Measurements from ENCODE around the gene HPCAL4. TPM values are rescaled to one million over a fixed set of nuclear protein-coding genes. Genes with fewer than 3 reads are reported as not detected.

The HPCAL4 gene
- total RNA-seq, 6 donors from 2014 or later, result under 0.01 to 1.1 (median 0.43) TPM

DNA sequence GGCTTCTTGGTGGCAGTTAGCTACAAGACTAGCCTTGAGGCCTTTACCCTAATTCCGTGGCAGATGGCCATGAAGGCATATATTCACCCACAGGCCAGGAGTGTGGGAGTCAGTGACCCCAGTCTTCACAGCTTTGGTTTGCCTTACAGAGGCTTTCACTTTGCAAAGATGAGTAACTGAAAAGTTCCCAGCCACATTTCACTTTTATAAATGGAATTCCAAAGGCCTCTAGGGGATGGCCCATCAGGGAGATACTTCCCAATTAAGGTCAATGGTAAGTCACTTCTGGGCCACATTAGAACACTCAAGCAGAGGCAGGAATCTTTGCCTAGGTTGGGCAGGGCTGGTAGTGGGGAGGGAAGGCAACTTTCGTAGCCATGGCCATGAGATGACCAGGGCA lies 38.7 kb downstream of the HPCAL4 start:
- H3K27ac ChIP-seq, result no peak overlapping the region
- H3K9me3 ChIP-seq, result no peaks in the 10 kb centered on the region
- no peaks in the 10 kb centered on the region for H3K36me3 ChIP-seq
- H3K4me1 ChIP-seq, result peaks cover 0 to 10% (median 3%) of the 10 kb centered on the region in 4 donors
- ATAC-seq (ENCODE audit: low FRiP score in 2 of 2) (no peak), DNase-seq (no peak)
- H3K4me3 ChIP-seq, result no peak overlapping the region
- no peak for TF ChIP-seq EP300 (IDR thresholded peaks at IDR 0.05)
- TF ChIP-seq, protein P1, sequence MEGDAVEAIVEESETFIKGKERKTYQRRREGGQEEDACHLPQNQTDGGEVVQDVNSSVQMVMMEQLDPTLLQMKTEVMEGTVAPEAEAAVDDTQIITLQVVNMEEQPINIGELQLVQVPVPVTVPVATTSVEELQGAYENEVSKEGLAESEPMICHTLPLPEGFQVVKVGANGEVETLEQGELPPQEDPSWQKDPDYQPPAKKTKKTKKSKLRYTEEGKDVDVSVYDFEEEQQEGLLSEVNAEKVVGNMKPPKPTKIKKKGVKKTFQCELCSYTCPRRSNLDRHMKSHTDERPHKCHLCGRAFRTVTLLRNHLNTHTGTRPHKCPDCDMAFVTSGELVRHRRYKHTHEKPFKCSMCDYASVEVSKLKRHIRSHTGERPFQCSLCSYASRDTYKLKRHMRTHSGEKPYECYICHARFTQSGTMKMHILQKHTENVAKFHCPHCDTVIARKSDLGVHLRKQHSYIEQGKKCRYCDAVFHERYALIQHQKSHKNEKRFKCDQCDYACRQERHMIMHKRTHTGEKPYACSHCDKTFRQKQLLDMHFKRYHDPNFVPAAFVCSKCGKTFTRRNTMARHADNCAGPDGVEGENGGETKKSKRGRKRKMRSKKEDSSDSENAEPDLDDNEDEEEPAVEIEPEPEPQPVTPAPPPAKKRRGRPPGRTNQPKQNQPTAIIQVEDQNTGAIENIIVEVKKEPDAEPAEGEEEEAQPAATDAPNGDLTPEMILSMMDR (IDR thresholded peaks at IDR 0.05), result no peak
- TF ChIP-seq POLR2AphosphoS5 (IDR thresholded peaks at IDR 0.05), result no peak
- no peak for TF ChIP-seq POLR2A (IDR thresholded peaks at IDR 0.05)
- H3K27me3 ChIP-seq, result no peaks in the 10 kb centered on the region
- 85 to 100% methylated on average over 1 to 2 of the region's 2 CpGs for WGBS, 2 donors

DNA sequence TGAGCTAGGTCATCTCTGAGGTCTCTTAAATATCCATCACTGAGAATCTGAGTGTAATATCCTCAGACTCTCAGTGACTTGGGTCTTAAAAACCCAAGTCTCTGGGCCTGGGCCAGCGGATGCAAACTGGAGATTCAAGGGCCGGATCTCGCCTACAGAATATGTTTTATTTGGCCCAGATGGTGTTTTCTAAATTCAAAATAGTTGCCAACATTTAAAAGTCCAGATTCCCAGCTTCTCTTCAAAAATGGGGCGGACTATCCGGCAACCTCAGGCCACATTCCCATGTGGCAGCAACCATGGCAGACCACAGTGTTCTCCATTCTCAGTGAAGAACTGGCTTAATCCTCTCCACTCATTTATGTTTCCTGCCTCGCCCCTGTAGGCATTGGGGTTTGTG lies 39.1 kb downstream of the HPCAL4 start:
- no peaks in the 10 kb centered on the region for H3K9me3 ChIP-seq
- 87 to 93% methylated on average over 6 of the region's 6 CpGs for WGBS, 2 donors
- peaks cover 0 to 10% (median 3%) of the 10 kb centered on the region in 4 donors for H3K4me1 ChIP-seq
- no peak overlapping the region for H3K27ac ChIP-seq
- no peaks in the 10 kb centered on the region for H3K36me3 ChIP-seq
- DNase-seq (no peak), ATAC-seq (ENCODE audit: low FRiP score in 2 of 2) (no peak)
- H3K4me3 ChIP-seq, result no peak overlapping the region
- H3K27me3 ChIP-seq, result no peaks in the 10 kb centered on the region
- TF ChIP-seq EP300 (IDR thresholded peaks at IDR 0.05) (no peak), POLR2AphosphoS5 (IDR thresholded peaks at IDR 0.05) (no peak), POLR2A (IDR thresholded peaks at IDR 0.05) (no peak)
- TF ChIP-seq, protein P1 (IDR thresholded peaks at IDR 0.05), result no peak

DNA sequence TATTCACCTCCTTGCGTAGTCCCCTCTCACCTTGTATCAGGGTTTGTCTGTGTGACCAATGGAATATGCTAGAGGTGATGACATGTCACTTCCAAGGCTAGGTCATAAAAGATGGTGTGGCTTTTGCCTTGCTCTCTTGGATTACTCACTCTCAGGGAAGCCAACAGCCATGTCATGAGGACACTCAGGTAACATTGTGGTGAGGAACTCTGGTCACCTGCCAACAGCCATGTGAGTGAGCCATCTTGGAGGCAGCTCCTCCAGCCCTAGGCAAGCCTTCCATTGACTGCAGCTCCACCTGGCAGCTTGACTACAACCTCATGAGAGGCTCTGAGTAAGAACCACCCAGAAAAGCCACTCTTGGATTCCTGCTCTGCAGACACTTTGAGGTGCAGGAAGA lies 40.8 kb downstream of the HPCAL4 start:
- TF ChIP-seq POLR2AphosphoS5 (IDR thresholded peaks at IDR 0.05), result no peak
- TF ChIP-seq POLR2A (IDR thresholded peaks at IDR 0.05), result no peak
- TF ChIP-seq, protein P1 (IDR thresholded peaks at IDR 0.05), result no peak
- TF ChIP-seq EP300 (IDR thresholded peaks at IDR 0.05), result no peak
- DNase-seq (no peak), ATAC-seq (ENCODE audit: low FRiP score in 2 of 2) (no peak)
- Histone ChIP-seq H3K27ac (no peak overlapping the region), H3K9me3 (no peaks in the 10 kb centered on the region), H3K4me3 (no peak overlapping the region), H3K27me3 (no peaks in the 10 kb centered on the region), H3K4me1 (peaks cover 0 to 10% (median 6%) of the 10 kb centered on the region in 4 donors), H3K36me3 (no peaks in the 10 kb centered on the region)
- WGBS, 2 donors, result 100% methylated on average over 1 of the region's 1 CpG

DNA sequence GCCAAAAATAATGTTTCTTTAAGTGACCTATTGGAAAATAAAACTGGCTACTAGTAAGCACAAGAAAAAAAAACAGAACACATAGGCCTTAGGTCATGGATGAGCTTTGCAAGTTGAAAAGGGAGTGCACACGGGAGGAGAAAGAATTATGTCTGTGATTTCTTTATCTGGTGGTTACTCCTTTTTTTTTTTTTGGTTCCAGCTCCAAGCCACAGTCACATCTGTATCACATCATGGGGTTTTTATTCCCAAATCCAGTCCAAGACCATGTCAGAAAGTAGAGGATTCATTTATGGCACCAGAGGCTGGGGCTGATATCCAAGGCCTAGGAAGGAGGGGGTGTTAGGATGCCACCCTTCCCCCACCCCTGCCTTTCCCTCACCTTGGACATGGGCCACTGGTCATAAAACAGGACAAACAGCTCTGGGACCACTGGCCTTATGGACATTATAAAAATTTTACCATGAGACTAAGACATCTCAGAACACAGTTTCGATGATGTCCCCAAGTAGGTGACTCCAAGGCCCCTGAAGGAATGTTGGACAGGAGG lies 41.5 kb downstream of the HPCAL4 start:
- H3K9me3 ChIP-seq, result no peaks in the 10 kb centered on the region
- DNase-seq (no peak), ATAC-seq (ENCODE audit: low FRiP score in 2 of 2) (no peak)
- H3K4me3 ChIP-seq, result no peak overlapping the region
- no peak overlapping the region for H3K27ac ChIP-seq
- H3K4me1 ChIP-seq, result peaks cover 0 to 10% (median 7%) of the 10 kb centered on the region in 4 donors
- H3K27me3 ChIP-seq, result no peaks in the 10 kb centered on the region
- no peaks in the 10 kb centered on the region for H3K36me3 ChIP-seq
- TF ChIP-seq POLR2AphosphoS5 (IDR thresholded peaks at IDR 0.05), result no peak
- no peak for TF ChIP-seq POLR2A (IDR thresholded peaks at IDR 0.05)
- TF ChIP-seq, protein P1 (IDR thresholded peaks at IDR 0.05), result no peak
- TF ChIP-seq EP300 (IDR thresholded peaks at IDR 0.05), result no peak
- WGBS, 2 donors, result 85 to 91% methylated on average over 2 of the region's 2 CpGs

DNA sequence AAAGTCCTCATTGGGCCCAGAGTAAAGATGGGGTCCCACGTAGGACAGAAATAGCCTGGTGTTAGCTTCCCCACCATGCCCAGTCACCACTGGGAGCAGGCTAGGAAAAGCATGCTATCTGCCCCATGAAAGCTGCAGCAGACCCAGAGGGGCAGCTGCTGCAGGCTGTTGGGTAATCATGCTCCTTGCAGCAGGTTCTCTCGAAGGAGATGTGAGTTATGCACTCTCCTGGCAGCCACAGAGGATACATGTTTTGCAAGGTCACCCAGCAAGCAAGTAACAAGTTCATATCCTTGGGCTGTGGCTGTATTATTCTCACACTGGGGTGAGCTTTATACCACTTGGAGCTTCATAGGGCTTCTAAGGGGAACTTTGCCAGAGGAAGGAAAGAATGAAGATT lies 42.7 kb downstream of the HPCAL4 start:
- no peak for ATAC-seq (ENCODE audit: low FRiP score in 2 of 2)
- WGBS, 2 donors, result 68 to 72% methylated on average over 2 of the region's 2 CpGs
- H3K4me3 ChIP-seq, result no peak overlapping the region
- no peak for DNase-seq
- no peak overlapping the region for H3K27ac ChIP-seq
- H3K27me3 ChIP-seq, result no peaks in the 10 kb centered on the region
- TF ChIP-seq POLR2AphosphoS5 (IDR thresholded peaks at IDR 0.05) (no peak), POLR2A (IDR thresholded peaks at IDR 0.05) (no peak), EP300 (IDR thresholded peaks at IDR 0.05) (no peak)
- TF ChIP-seq, protein P1 (IDR thresholded peaks at IDR 0.05), result no peak
- H3K9me3 ChIP-seq, result no peaks in the 10 kb centered on the region
- peaks cover 0 to 9% (median 7%) of the 10 kb centered on the region in 4 donors for H3K4me1 ChIP-seq
- H3K36me3 ChIP-seq, result no peaks in the 10 kb centered on the region
